HG03025 (cell line): ENCODE measurements around the gene CDK3.

ENCODE experiments used
- ATAC-seq: cut with Tn5 transposase; IDR thresholded peaks from one replicate; pipeline ENCODE4 v1.9.1; 2021; ENCODE audit warnings: mild to moderate bottlenecking, moderate library complexity; ENCODE audit not compliant: unreplicated experiment, low FRiP score

Gene CDK3

GRCh38 chr17:76013377-76013932, 12.8 kb downstream of the CDK3 start:
- ATAC-seq: no peak

- no peak for ATAC-seq
Observed at GRCh38 chr17:76014100-76014924, 13.7 kb downstream of the CDK3 start.

GRCh38 chr17:76014925-76015261, 14.2 kb downstream of the CDK3 start:
- no peak for ATAC-seq

GRCh38 chr17:76017481-76018339, 17.1 kb downstream of the CDK3 start:
- ATAC-seq: no peak

- no peak for ATAC-seq
Observed at GRCh38 chr17:76018340-76018680, 17.7 kb downstream of the CDK3 start.

- no peak for ATAC-seq
Observed at GRCh38 chr17:76018801-76019200, 18.1 kb downstream of the CDK3 start.

- ATAC-seq: no peak
Observed at GRCh38 chr17:76019833-76020467, 19.3 kb downstream of the CDK3 start.

- ATAC-seq: no peak
Observed at GRCh38 chr17:76022285-76022684, 21.6 kb downstream of the CDK3 start.

GRCh38 chr17:76022973-76023899, 22.6 kb downstream of the CDK3 start:
- no peak for ATAC-seq

GRCh38 chr17:76023900-76024237, 23.2 kb downstream of the CDK3 start:
- no peak for ATAC-seq

- no peak for ATAC-seq
Observed at GRCh38 chr17:76024353-76024752, 23.7 kb downstream of the CDK3 start.

GRCh38 chr17:76025294-76025693, 24.6 kb downstream of the CDK3 start:
- ATAC-seq: no peak

GRCh38 chr17:76026714-76027158, 26.1 kb downstream of the CDK3 start:
- no peak for ATAC-seq

GRCh38 chr17:76027159-76027839, 26.6 kb downstream of the CDK3 start, which contains the start of gene EVPL:
Gene EVPL (minus strand): TSS chr17:76027306. CDS start chr17:76027198, 108 bp downstream.
- ATAC-seq: no peak

- no peak for ATAC-seq
Observed at GRCh38 chr17:76032073-76032779, 31.6 kb downstream of the CDK3 start.

GRCh38 chr17:76032780-76033108, 32.1 kb downstream of the CDK3 start:
- no peak for ATAC-seq

- no peak for ATAC-seq
Observed at GRCh38 chr17:76033139-76033538, 32.5 kb downstream of the CDK3 start.

GRCh38 chr17:76034428-76035350, 34.0 kb downstream of the CDK3 start:
- no peak for ATAC-seq
